Stimulated activated CD4-positive, alpha-beta T cell treated with anti-CD3 and anti-CD28 coated beads, TNF-alpha, amount 100 ng/mL, for 4 hours (primary cell): ENCODE results near the gene RIPOR3.
"Not testable (repeated sequence)": the region's sequence is repeated elsewhere in the genome, so short reads cannot be mapped to it uniquely, and the experiment has no call there.

Source experiments
- DNase-seq, 3 experiments: peaks; one replicate each; pipeline ENCODE4 v3.0.0-alpha.2; 2020; ENCODE audit warnings: low read depth in 3 of 3

Gene RIPOR3

DNA sequence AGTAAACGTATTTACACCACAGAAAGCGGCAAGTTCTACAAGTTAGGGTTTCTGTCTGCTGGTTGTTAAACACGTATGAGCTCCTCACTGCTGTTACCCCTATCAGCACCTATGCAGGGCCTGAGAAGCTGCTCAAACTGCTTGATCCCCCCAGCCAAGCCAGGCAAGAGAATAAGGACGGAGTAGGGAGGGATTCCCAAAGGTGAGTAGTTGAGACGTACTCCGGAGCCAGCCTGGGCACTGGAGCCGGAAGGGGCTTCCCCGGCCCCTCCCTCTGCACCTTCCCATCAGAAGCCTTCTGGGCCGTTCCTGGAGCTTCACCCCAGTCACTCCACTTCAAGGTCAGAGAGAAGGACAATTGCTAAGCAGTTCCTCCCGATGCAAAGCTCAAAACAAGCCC is 58.0 kb downstream of the RIPOR3 start:
- no peak for DNase-seq

DNA sequence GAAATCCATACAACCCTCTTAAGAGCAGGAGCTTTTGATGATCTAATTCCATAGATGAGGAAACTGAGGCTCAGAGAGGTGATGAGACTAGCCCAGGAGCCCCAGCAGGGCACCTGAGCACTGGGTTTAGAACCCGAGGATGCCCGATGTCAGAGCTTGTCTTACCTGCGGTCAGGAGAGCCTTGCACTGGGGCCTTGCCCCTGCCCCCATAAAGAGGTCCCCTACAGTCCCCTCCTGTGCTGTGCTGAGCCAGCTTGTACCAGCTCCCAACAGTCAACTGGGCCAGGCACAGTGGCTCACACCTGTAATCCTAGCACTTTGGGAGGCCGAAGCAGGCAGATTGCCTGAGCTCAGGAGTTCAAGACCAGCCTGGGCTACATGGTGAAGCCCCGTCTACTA is 58.6 kb downstream of the RIPOR3 start:
- DNase-seq: no peak

DNA sequence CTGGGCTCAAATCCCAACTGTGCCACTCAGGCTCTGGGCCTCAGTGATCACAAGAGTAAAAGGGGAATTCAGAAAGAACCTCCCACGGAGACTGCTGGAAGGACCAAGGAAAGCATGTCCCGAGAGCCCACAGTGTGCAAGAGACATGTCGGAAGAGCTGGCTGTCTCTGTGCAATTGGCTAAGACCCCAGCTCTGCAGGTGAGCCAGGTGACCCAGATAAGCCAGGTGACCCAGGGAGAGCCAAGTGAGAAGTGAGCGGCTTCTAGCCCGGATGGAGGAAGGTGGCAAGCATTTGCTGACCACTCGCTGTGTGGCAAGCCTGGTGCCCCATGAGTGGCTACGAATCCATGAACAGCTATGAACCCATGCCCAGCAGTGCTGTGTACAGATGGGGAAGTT is 59.1 kb downstream of the RIPOR3 start:
- DNase-seq: no peak

DNA sequence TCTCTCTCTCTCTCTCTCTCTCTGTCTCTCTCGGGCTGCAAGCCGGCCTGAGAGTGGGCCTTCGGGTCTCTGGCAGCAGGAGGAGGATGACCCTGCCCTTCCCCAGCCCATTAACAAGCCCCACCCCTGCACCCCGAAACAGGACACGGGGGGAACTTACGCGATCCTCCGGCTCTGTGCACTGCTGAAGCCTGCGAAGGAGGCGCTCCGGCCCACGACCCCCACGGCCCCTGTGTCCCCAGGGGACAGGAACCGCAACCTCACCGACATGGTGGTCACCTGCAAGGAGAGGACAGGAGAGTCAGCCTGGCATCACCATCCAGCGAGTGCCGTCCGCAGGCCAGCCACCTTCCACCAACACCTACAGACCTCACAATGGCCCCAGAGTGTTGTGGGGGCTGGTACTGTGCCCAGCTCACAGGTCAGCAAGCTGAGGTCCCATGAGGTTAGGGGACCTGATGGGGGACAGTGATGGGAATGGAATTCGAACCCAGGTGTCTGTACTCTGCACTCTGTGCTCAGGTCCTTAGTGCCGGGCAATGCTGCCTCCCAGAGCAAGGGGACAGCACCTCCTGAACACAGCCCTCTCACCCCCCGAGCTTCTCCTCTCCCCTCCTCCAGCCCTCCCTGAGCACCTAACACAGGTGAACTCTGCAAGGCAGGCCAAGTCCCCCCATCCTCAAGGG is 60.6 kb downstream of the RIPOR3 start:
- DNase-seq: no peak

DNA sequence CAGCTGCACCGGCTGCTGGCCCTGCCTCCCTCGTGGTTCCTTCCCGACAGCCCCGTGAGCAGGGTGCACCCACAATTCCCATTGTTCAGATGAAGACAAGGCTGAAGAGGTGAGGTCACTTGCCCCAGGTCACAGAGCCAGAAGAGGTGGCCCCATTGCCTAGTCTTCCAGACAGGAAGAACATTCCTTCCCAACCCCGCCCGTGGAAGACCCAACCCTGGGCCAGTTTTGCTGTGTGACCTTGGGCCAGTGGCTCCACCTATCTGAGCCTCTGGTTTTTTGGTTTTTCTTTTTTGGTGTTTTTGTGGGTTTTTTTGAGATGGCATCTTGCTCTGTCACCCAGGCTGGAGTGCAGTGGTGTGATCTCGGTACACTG is 61.7 kb downstream of the RIPOR3 start:
- DNase-seq: no peak

DNA sequence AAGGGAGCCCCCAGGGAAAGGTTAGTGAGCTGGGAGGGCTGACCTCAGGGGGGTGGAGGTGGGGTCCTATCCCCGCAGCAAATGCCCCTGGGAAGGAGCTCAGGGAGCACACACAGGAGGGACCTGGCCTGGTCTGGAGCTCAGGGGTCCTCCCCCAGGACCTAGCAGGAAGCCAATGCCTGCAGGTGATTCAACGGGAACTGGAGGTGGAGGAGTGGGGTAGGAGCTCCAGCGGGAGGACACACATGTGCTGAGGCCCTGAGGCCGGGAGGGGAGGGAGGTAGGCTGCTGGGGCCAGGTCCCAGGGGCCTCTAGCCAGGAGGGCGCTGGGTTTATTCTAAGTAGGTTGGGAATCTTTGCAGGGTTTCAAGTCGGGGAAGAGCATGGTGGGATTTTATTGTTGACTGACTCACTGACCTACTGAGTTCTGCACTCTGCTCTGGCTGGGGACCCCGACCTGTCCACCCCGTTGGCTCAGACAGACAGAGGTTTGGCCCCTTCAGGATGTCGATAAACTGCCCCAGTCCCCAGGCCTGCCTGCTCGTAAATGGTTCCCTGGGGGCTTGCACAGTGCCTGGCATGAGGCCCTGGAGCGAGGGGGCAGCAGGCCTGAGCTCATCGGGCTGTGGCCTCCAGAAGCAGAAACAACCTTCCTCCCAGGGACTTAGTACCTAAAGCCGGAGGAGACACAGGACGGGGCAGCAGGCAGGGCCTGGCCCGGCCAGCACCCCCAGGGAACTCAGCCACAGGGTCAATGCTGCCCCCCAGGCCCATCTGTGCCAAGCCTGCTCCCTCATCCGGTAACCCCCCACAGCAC is 62.3 kb downstream of the RIPOR3 start:
- no peak for DNase-seq

DNA sequence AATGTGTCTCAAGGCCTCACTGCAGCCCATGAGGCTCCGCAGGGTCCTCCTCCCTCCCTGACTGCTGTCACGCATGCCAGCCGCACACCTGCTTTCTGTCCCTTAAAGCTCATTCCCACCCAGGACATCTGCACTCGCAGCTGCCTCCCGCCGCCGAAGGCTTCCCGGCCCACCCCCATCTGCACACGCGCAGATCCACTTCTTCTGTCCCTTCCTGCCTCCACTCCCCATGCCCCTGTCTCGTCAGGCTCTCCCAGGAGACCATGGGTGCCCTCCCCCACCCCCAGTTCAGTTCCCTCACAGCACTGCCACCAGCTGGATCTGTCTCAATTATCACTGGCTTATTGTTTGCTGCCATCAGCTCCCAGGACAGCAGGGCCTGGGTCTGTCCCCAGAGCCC is 63.0 kb downstream of the RIPOR3 start:
- no peak for DNase-seq

DNA sequence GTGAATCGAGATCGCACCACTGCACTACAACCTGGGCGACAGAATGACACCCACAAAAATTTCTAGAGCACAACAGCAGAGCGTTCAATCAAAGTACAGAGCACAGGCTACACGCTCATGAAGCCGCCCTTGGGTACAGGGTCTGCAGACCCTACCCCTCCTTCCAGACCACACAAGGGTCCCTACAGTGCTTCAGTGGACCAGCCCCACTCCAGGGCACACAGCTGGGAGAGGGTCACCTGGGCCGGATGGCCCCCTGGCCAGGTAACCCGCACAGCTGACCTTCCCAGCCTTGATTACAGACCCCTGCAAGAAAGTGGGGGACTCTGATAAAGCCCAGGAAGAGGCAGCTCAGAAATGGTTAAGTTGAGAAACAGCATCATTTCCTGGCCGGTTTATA is 63.6 kb downstream of the RIPOR3 start:
- no peak for DNase-seq

DNA sequence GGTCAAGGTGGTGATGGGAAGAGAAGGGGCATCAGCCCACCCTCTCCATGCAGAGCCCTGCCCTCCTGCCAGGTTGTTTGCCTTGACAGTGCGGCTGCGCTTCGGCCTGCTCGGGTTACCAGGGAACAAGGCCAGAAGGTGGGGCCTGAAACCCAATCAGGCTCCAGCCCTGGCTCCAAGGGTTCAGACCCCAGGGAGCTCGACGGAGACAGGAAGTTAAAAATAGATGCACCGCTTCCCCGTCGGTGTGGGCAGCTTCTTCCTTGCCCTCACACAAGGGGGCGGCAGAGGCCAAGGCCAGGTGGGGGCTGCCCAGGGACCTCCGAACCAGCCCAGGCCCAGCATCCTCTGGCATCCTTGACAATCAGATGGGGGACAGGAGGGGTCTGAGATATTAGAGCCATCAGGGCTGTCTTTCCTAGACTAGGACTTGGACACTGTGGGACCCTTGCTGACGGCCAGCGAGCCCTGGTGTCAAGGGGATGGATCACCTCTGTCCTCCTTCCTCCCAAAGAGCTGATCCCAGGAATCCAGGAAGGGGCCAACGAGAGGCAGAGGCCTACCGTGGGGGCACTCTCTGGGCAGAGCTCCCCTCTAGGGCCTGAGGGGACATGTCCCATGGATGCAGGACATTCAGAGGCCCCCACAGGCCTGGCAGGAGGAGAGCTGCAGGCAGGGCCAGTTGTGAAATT is 65.2 kb downstream of the RIPOR3 start:
- DNase-seq: peak in 1 of 3 experiments; percentile 7

DNA sequence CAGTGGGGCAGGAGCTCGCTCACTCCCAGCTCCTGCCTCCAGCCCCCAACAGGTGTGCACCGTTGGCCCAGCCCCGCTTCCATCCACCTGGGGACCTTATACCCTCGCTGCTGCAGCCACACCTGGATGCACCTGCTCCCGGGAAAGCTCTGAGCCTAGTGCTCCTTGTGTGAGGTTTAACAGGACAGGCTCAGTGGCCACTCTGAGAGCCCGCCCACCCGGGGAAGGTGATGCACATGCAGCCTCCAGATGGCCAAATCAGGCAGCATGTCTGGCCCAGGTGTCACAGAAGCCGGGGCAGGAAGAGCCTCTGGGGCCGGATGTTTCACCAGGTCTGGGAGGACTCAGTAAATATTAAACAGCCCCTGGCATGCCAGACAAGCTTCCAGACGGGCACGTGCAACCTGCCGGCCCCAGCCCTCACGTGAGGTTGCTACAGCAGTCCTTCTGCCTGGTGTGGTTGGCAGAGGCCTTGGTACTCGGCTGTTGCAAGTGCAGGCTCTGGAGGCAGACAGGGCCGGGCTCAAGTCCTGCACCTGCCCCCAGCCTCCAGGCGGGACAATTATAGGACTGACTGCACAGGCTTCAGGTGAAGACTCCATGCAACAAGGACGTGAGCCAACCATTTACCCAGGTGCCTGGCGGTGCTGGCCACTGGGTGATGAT is 66.9 kb downstream of the RIPOR3 start:
- no peak for DNase-seq

DNA sequence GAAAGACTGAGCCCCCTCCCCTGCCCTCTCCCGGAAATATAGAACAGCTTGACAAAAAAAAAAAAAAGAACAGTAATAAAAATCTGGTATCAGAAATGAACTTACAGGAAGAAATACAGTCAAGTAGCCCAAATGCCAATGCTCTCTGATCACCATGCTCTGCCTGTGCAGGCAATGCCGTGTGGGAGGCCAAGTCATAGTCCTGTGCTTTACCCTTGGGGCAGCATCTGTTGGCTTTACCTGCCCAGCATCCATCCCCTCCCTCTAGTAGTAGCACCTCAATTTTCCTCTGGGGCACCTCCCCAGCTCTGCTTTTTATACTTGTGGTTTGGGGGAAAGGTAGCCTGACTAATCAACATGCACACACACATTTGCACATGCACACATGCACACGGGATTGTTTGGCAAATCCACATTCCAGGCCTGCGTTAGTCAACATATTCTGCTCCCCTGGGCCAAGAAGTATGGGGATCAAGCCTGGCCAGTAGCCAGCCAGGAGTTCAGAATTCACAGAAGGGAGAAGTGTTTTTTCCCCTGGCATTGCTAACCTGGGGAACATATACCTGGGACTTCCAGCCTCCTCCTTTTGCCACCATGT is 70.2 kb downstream of the RIPOR3 start:
- DNase-seq: no peak

DNA sequence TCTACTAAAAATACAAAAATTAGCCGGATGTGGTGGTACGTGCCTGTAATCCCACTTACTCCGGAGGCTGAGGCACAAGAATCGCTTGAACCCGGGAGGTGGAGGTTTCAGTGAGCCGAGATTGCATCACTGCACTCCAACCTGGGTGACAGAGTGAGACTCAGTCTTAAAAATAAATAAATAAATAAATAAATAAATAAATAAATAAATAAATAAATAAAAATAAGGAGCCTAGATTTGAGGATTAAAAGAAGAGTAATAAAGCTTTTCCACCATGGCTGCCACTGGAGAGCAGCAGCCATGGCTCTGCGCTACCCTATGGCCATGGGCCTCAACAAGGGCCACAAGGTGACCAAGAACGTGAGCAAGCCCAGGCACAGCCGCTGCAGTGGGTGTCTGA is 70.9 kb downstream of the RIPOR3 start:
- DNase-seq: not testable (repeated sequence)

DNA sequence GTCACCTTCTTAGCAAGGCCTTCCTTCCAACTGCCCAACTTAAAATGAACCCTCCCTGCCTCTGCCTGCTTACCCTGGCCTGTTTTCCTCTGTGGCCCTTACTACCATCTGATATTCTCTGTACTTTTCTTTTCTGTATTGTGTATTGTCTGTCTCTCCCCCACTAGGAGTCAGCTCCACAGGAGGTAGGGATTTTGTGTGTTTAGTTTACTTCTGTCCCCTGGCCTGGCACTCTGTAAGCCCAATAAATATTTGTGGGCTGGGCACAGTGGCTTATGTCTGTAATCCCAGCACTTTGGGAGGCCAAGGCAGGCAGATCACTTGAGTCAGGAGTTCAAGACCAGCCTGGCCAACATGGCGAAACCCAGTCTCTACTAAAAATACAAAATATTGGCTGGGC is 72.8 kb downstream of the RIPOR3 start:
- no peak for DNase-seq

DNA sequence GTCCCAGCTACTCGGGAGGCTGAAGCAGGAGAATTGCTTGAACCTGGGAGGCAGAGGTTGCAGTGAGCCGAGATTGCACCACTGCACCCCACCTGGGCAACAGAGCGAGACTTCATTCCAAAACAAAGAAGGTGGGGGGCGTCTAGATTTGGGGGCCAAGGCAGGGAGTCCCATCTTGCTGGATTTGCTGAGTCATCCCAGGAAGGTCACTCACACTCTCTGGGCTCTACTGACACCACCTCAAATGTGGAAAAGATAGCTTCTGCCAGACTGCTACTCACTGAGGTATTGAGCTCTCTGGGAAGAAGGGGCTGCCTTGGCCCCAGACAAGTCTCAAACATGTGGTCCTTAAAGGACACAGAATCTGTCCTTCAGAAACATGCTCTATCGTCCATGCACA is 74.3 kb downstream of the RIPOR3 start:
- DNase-seq: no peak

DNA sequence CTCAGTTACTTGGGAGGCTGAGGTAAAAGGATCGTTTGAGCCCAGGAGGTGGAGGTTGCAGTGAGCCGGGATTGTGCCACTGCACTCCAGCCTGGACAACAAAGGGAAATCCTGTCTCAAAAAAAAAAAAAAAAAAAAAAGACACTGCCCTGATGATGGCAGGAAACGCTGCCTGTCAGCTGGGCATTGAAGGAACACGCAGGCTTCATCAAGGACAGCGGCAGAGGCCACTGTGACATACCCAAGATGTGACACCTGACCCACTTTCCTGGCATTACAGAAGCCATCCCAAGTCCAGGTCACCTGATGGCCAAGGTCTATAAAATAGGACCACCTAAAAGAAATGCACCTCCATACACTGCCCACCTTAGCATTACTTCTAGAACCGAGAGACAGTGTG is 75.9 kb downstream of the RIPOR3 start:
- no peak for DNase-seq

DNA sequence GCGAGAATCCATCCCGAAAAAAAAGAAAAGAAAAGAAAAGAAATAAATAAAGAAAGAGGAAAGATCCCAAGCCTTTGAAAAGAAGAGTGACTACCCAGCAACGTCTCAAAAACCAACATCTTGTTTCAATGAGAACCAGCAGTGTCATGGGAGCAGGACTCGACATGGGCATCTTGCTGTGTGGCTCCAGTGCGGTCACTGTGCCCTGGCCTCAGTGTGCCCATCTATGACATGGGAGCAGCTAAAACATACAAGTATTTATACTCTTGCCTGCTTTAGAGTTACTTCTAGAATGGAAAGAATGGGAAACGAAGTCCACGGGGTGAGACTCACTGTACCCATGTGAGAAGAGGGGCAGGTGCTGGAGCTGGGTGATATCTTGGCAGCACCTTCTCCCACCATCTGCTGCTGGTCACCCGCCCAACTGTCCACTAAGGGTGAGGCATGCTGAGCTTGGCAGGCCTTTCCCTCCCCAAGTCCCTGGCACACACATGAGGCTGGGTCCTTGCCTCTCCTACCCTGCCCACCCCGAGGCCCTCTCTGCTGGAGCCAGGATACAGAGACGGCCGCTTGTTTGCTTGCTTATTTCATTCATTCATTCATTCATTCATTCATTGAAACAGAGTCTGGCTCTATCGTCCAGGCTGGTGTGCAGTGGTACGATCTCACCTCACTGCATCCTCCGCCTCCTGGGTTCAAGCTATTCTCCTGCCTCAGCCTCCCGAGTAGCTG is 77.7 kb downstream of the RIPOR3 start:
- no peak for DNase-seq

DNA sequence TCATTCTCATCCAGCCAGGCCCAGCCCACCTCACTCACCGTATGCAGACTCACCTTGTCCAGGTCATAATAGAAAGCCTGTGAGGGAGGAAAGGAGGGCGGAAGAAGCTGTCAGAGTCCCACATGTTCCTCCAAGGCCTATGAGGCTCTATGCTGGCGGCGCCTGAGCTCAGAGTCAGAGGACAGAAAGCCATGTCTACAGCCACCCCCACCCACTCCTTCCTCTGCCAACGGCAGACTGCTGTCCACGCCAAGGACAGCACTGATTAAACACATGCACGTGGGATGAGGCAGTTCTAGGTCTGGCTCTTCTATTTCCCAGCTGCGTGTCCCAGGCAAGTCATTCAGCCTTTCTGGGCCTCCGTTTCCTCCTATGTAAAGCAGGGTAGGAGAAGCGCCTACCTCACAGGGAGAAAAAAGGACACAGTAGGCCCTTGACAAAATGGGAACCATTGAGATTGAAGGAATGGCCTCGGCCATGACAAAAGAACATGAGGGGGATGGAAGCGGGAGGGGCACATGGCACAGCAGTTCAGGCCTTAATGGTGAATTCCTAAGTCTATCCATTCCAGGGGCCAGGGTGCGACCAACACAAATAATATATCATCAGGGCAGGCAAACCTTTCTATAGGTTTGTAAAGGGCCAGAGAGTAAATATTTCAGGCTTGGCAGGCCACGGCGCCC is 80.1 kb downstream of the RIPOR3 start:
- no peak for DNase-seq

DNA sequence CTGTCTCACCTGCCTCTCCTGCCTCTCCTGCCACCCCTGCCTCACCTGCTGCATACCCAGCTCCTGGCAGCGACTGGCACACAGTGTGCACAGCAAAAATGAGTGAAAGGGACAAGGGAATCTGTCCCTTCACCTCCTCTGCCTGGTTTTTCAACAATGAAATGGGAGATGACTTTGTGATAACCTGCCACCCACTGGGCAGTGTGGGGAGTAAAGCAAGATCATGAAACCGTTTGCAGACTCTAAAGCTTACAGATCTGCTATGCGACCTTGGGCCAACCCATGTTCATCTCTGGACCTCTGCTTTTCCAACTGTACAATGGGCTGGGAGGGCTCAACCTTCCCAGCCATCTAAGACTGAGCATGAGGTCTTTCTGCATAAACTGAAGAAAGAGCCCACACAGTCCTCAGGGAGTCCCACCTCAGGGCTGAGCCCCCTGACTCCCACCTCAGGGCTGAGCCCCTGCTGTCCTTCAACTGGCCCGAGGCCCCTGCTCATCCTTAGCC is 81.1 kb downstream of the RIPOR3 start:
- DNase-seq: no peak

DNA sequence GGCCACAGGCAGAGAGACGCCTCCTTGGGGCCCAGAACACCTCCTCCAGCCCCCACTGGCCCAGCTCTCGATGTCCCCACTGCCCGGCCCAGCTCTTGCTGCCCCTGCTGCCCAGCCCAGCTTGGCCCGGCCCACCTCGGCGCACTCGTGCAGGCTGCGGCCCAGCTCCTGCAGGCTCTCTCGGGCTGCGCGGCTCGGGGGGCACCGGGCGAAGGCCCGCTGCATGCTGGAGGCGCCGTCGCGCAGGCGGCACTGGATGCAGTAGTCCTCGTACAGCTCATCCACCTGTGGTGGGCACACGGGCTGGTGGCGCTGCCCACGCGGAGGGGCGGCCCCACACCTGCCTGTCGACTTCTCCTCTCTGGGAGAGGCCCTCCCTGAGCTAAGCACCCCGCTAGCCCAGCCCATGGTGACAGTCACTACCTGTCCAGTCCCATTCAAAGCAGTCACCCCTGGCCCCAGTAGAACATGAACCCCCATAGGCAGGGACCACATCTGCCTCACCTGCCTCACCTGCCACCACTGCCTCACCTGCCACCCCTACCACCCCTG is 81.8 kb downstream of the RIPOR3 start:
- no peak for DNase-seq

DNA sequence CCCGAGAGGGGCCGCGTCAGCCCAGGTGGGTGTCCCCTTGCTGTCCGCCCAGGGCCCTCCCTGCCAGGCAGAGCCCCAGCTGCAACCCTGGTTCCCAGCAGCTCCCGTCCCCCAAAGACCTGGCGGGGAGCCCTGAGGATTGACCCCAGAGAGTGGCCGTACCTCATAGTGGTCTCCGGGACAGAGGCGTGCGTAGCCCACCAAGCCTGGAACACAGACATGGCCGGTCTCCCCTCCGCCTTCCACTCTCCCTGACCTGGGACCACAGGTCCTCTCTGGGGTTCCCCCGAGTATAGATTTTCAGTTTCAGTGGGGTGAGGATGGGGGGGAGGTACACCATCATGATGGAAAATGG is 82.6 kb downstream of the RIPOR3 start:
- DNase-seq: no peak
